ENCODE measurements around the gene PRODH2. TPM values are rescaled to one million over a fixed set of nuclear protein-coding genes. Genes with fewer than 3 reads are reported as not detected.

Gene PRODH2
- polyA plus RNA-seq, 1 of the 3 experiments (the other 2 are of a cell fraction) = not detected

- ChIA-PET POLR2A (interaction anchor here (0.6 kb wide), 2 partner anchors 12 to 131 kb away, joined by 3 to 5 read pairs; no protein-coding TSS in a partner anchor), CTCF (interaction anchor here (1.1 kb wide), 1 partner anchor 157 kb away, joined by 3 read pairs; no protein-coding TSS in a partner anchor)
- no peak for DNase-seq
- no peaks in the 10 kb centered on the region for H3K36me3 ChIP-seq (replicated peaks in 1 of 2; ENCODE audit: control insufficient read depth in 1 of 2, insufficient read depth in 2 of 2, low read length in 1 of 2)
- H3K9me2 ChIP-seq = no peaks in the 10 kb centered on the region
- H3K79me2 ChIP-seq (ENCODE audit: insufficient read depth) = peaks cover 13% of the 10 kb centered on the region; the same call in 1 of the 2 replicates
- peaks cover 8% of the 10 kb centered on the region for H3F3A ChIP-seq (replicated peaks; ENCODE audit: insufficient read depth)
- peak overlapping the region; percentile 59 to 76 for H3K4me3 ChIP-seq (ENCODE audit: low read depth in 2 of 2, low read length in 1 of 2)
- H3K4me2 ChIP-seq = peak overlapping the region; percentile 90
- H4K20me1 ChIP-seq (ENCODE audit: insufficient read depth) = no peaks in the 10 kb centered on the region
- TF ChIP-seq YY1 (IDR thresholded peaks at IDR 0.05; ENCODE audit: low read depth) = no peak
- no peak for TF ChIP-seq CTCF (IDR thresholded peaks at IDR 0.05)
- no peak for TF ChIP-seq USF2 (IDR thresholded peaks at IDR 0.05; ENCODE audit: borderline replicate concordance, low read depth, low read length)
- TF ChIP-seq TAF1 (IDR thresholded peaks at IDR 0.05; ENCODE audit: borderline replicate concordance, low read depth, low read length) = no peak
- TF ChIP-seq RFX5 (IDR thresholded peaks at IDR 0.05; ENCODE audit: low read length) = no peak
- TF ChIP-seq POLR2AphosphoS5 (IDR thresholded peaks at IDR 0.05; ENCODE audit: low read depth, low read length) = no peak
- no peak for TF ChIP-seq JUND (IDR thresholded peaks at IDR 0.05)
- TF ChIP-seq TCF12 (IDR thresholded peaks at IDR 0.05) = no peak
- no peak for TF ChIP-seq USF1 (IDR thresholded peaks at IDR 0.05; ENCODE audit: borderline replicate concordance, low read depth)
- TF ChIP-seq RAD21 (IDR thresholded peaks at IDR 0.05; ENCODE audit: low read length) = no peak
- no peak for TF ChIP-seq MAX (IDR thresholded peaks at IDR 0.05; ENCODE audit: low read depth)
- TF ChIP-seq RCOR1 (IDR thresholded peaks at IDR 0.05; ENCODE audit: low read length) = no peak
- no peak for TF ChIP-seq SMC3 (IDR thresholded peaks at IDR 0.05; ENCODE audit: low read depth, low read length)
- no peak for TF ChIP-seq ELF1 (IDR thresholded peaks at IDR 0.05)
- H3K27me3 ChIP-seq (ENCODE audit: insufficient read depth) = no peaks in the 10 kb centered on the region
- WGBS (ENCODE audit: low lambda C conversion rate) = 10% methylated on average over 14 of the region's 16 CpGs
- peak overlapping the region; percentile 76; the same call in 1 of the 2 replicates for H2AFZ ChIP-seq (ENCODE audit: low read depth)
- no peaks in the 10 kb centered on the region for H3K9me3 ChIP-seq
- H3K4me1 ChIP-seq (ENCODE audit: control insufficient read depth in 1 of 2, insufficient read depth in 2 of 2, low read depth in 1 of 2, low read length in 1 of 2) = peaks cover 0 to 12% of the 10 kb centered on the region in 2 experiments; a peak in 2 of 4 replicates
- H3K27ac ChIP-seq (ENCODE audit: low read depth in 2 of 2, low read length in 1 of 2) = no peak overlapping the region
- no peak overlapping the region for H3K9ac ChIP-seq
Observed at GRCh38 chr19:35774274-35775045, 38.2 kb downstream of the PRODH2 start.

All from SK-N-SH (cell line).